H1 (cell line): ENCODE results near the gene RBM19. TPM values are rescaled to one million over a fixed set of nuclear protein-coding genes. Genes with fewer than 3 reads are reported as not detected.

ENCODE experiments used
- CTCF ChIA-PET: fragments of 300-600 bp; sonication (Branson Sonifier 250); formaldehyde crosslinking; loops from one replicate; lab custom pipeline; 2021; ENCODE audit not compliant: partially characterized antibody; lab: Charles Lee
- POLR2A ChIA-PET: fragments of 300-600 bp; sonication (Branson Sonifier 250); formaldehyde crosslinking; loops from one replicate; lab custom pipeline; 2021; ENCODE audit warnings: inconsistent platforms; ENCODE audit not compliant: partially characterized antibody; lab: Charles Lee
- DNase-seq, 2 experiments: peaks; one replicate each; pipeline versions ENCODE4 v3.0.0 to v3.0.0-alpha.2; 2010 to 2022; ENCODE audit warnings: low spot score in 2 of 2, low read depth in 1 of 2, mixed read lengths in 1 of 2
- FAIRE-seq: peaks from 2 replicates; lab custom pipeline; 2011; peaks lifted over from hg19 to GRCh38; lab: Jason Lieb, UNC
- H2AFZ ChIP-seq: 2 replicates; pipeline ENCODE4 v1.8.1; 2012; ENCODE audit warnings: low read length, inconsistent platforms
- H2AK5ac ChIP-seq: 2 replicates; pipeline ENCODE4 v1.6.1; 2013; ENCODE audit warnings: low read depth, low read length
- H2BK120ac ChIP-seq: replicated peaks from 2 replicates; pipeline ENCODE3; 2013; ENCODE audit warnings: low read depth, low read length, inconsistent platforms
- H2BK12ac ChIP-seq: 2 replicates; pipeline ENCODE4 v1.6.1; 2013; ENCODE audit warnings: low read depth, low read length
- H2BK15ac ChIP-seq: 2 replicates; pipeline ENCODE4 v1.6.1; 2013; ENCODE audit warnings: low read length
- H2BK20ac ChIP-seq: 2 replicates; pipeline ENCODE4 v1.6.1; 2013; ENCODE audit warnings: low read length
- H2BK5ac ChIP-seq: 2 replicates; pipeline ENCODE4 v1.6.1; 2013; ENCODE audit warnings: low read depth, low read length
- H3K14ac ChIP-seq: 2 replicates; pipeline ENCODE4 v1.6.1; 2013; ENCODE audit warnings: inconsistent platforms; ENCODE audit not compliant: insufficient read length
- H3K18ac ChIP-seq: 2 replicates; pipeline ENCODE4 v1.6.1; 2013; ENCODE audit warnings: low read length; ENCODE audit errors: extremely low read depth
- H3K23ac ChIP-seq: 2 replicates; pipeline ENCODE4 v1.6.1; 2013; ENCODE audit warnings: inconsistent platforms; ENCODE audit not compliant: insufficient read length
- H3K23me2 ChIP-seq: 2 replicates; pipeline ENCODE4 v1.6.1; 2013; ENCODE audit warnings: low read depth, low read length
- H3K27ac ChIP-seq: 2 replicates; pipeline ENCODE4 v1.6.1; 2011; ENCODE audit warnings: low read depth, low read length, inconsistent platforms
- H3K27me3 ChIP-seq, 4 experiments: replicated peaks in 1 of 4; 1 replicate in 1 of 4; 2 replicates in 3 of 4; pipeline versions ENCODE4 v1.6.1 to v1.8.1; 2011 to 2013; ENCODE audit warnings: low read length in 3 of 4, mild to moderate bottlenecking in 3 of 4, inconsistent platforms in 2 of 4, mixed read lengths in 2 of 4, moderate library complexity in 1 of 4; ENCODE audit not compliant: control insufficient read depth in 3 of 4, insufficient read depth in 3 of 4; ENCODE audit errors: extremely low read depth in 1 of 4
- H3K36me3 ChIP-seq, 4 experiments: 2 replicates each; pipeline versions ENCODE4 v1.6.1 to v1.8.1; 2011 to 2013; ENCODE audit warnings: mild to moderate bottlenecking in 4 of 4, low read length in 3 of 4, moderate library complexity in 2 of 4, control low read depth in 1 of 4, inconsistent platforms in 1 of 4; ENCODE audit not compliant: insufficient read depth in 4 of 4, control insufficient read depth in 2 of 4
- H3K4ac ChIP-seq: replicated peaks from 2 replicates; pipeline ENCODE3; 2013; ENCODE audit warnings: low read length, low read depth, mixed read lengths, inconsistent platforms; ENCODE audit not compliant: insufficient read length
- H3K4me1 ChIP-seq, 4 experiments: replicated peaks in 1 of 4; 1 replicate in 1 of 4; 2 replicates in 3 of 4; pipeline versions ENCODE4 v1.6.1 to v1.8.1; 2011 to 2013; ENCODE audit warnings: low read length in 3 of 4, inconsistent platforms in 2 of 4, mixed read lengths in 1 of 4; ENCODE audit not compliant: insufficient read depth in 4 of 4, control insufficient read depth in 3 of 4
- H3K4me2 ChIP-seq, 2 experiments: 2 replicates each; pipeline versions ENCODE4 v1.6.1 to v1.8.1; 2011 to 2013; ENCODE audit warnings: low read depth in 2 of 2, low read length in 2 of 2, control low read depth in 1 of 2, inconsistent platforms in 1 of 2, mild to moderate bottlenecking in 1 of 2; ENCODE audit not compliant: insufficient read depth in 1 of 2
- H3K4me3 ChIP-seq, 4 experiments: fragments of 200-600, 300-600 bp in 1 of 4; sonication (generic), shearing (Covaris generic), sonication (Bioruptor Twin) in 1 of 4; 2 replicates each; pipeline versions ENCODE4 v1.5.1 to v1.8.1; 2011 to 2016; ENCODE audit warnings: low read length in 4 of 4, low read depth in 3 of 4, control low read depth in 2 of 4, inconsistent platforms in 2 of 4, mild to moderate bottlenecking in 2 of 4, mixed read lengths in 1 of 4, moderate library complexity in 1 of 4; ENCODE audit not compliant: insufficient read depth in 2 of 4; ENCODE audit errors: extremely low read depth in 1 of 4
- H3K56ac ChIP-seq: replicated peaks from 2 replicates; pipeline ENCODE3; 2013; ENCODE audit warnings: low read depth, mild to moderate bottlenecking, mixed read lengths, low read length, inconsistent platforms; ENCODE audit not compliant: insufficient read length
- H3K79me1 ChIP-seq: 2 replicates; pipeline ENCODE4 v1.6.1; 2013; ENCODE audit warnings: low read depth, low read length, control low read depth
- H3K79me2 ChIP-seq, 2 experiments: 2 replicates each; pipeline versions ENCODE4 v1.6.1 to v1.8.1; 2012 to 2013; ENCODE audit warnings: low read length in 2 of 2, mild to moderate bottlenecking in 2 of 2, inconsistent platforms in 1 of 2; ENCODE audit not compliant: insufficient read depth in 2 of 2, control insufficient read depth in 1 of 2
- H3K9ac ChIP-seq, 4 experiments: replicated peaks in 1 of 4; 1 replicate in 1 of 4; 2 replicates in 3 of 4; pipeline versions ENCODE4 v1.6.1 to v1.8.1; 2011 to 2013; ENCODE audit warnings: low read depth in 3 of 4, low read length in 3 of 4, control low read depth in 2 of 4, mild to moderate bottlenecking in 2 of 4, moderate library complexity in 2 of 4, inconsistent platforms in 1 of 4; ENCODE audit errors: extremely low read depth in 1 of 4
- H3K9me3 ChIP-seq, 2 experiments: 2 replicates each; pipeline versions ENCODE4 v1.6.1 to v1.8.1; 2012 to 2013; ENCODE audit warnings: mild to moderate bottlenecking in 2 of 2, moderate library complexity in 2 of 2, control low read depth in 1 of 2, inconsistent platforms in 1 of 2, low read depth in 1 of 2, low read length in 1 of 2, mixed read lengths in 1 of 2; ENCODE audit not compliant: insufficient read depth in 2 of 2
- H4K20me1 ChIP-seq, 2 experiments: replicated peaks in 1 of 2; 2 replicates each; pipeline versions ENCODE3 to v1.8.1; 2011 to 2013; ENCODE audit warnings: inconsistent platforms in 2 of 2, low read length in 2 of 2, mild to moderate bottlenecking in 1 of 2; ENCODE audit not compliant: insufficient read depth in 2 of 2, control insufficient read depth in 1 of 2
- H4K5ac ChIP-seq: 2 replicates; pipeline ENCODE4 v1.6.1; 2013; ENCODE audit warnings: low read length, low read depth, mixed read lengths, inconsistent platforms; ENCODE audit not compliant: insufficient read length
- H4K8ac ChIP-seq: 2 replicates; pipeline ENCODE4 v1.8.0; 2013; ENCODE audit warnings: mild to moderate bottlenecking, moderate library complexity, low read length, inconsistent platforms; ENCODE audit not compliant: insufficient read depth; ENCODE audit errors: extremely low read depth
- H4K91ac ChIP-seq: replicated peaks from 2 replicates; pipeline ENCODE3; 2013; ENCODE audit warnings: low read length, mixed read lengths, inconsistent platforms; ENCODE audit not compliant: insufficient read length
- BCL11A ChIP-seq, 2 experiments: IDR thresholded peaks; one replicate each; pipeline ENCODE4 v1.6.1; 2011; ENCODE audit warnings: low read depth in 2 of 2, low read length in 2 of 2, mild to moderate bottlenecking in 2 of 2
- CREB1 ChIP-seq: IDR thresholded peaks from 2 replicates; pipeline ENCODE4 v1.6.1; 2012; ENCODE audit warnings: inconsistent platforms
- CTBP2 ChIP-seq: IDR thresholded peaks from 2 replicates; pipeline ENCODE4 v1.7.0; 2011; ENCODE audit warnings: borderline replicate concordance, mild to moderate bottlenecking, moderate library complexity, mixed read lengths, low read length; ENCODE audit not compliant: insufficient read depth, insufficient read length
- EP300 ChIP-seq, 2 experiments: IDR thresholded peaks; 1 replicate in 1 of 2; 2 replicates in 1 of 2; pipeline ENCODE4 v1.6.1; 2011 to 2012; ENCODE audit warnings: low read depth in 2 of 2, low read length in 2 of 2, mild to moderate bottlenecking in 2 of 2, borderline replicate concordance in 1 of 2, inconsistent platforms in 1 of 2, moderate library complexity in 1 of 2
- MAFK ChIP-seq: IDR thresholded peaks from 2 replicates; pipeline ENCODE4 v1.6.1; 2012; ENCODE audit warnings: low read depth, mild to moderate bottlenecking, improper control_type of control experiment, low read length
- NRF1 ChIP-seq: IDR thresholded peaks from 2 replicates; pipeline ENCODE4 v1.6.1; 2011; ENCODE audit warnings: mild to moderate bottlenecking, low read depth, low read length, improper control_type of control experiment
- POLR2A ChIP-seq, 2 experiments: IDR thresholded peaks; 1 replicate in 1 of 2; 2 replicates in 1 of 2; pipeline ENCODE4 v1.6.1; 2011; ENCODE audit warnings: low read depth in 2 of 2, low read length in 2 of 2, mild to moderate bottlenecking in 2 of 2; ENCODE audit errors: control extremely low read depth in 1 of 2
- POU5F1 ChIP-seq: IDR thresholded peaks from 2 replicates; pipeline ENCODE4 v1.6.1; 2011; ENCODE audit warnings: low read depth, mild to moderate bottlenecking, low read length, moderate library complexity
- RXRA ChIP-seq: IDR thresholded peaks from 2 replicates; pipeline ENCODE4 v1.6.1; 2011; ENCODE audit warnings: low read depth, mild to moderate bottlenecking, low read length, moderate library complexity; ENCODE audit not compliant: insufficient read depth
- SIRT6 ChIP-seq: IDR thresholded peaks from one replicate; pipeline ENCODE4 v1.7.1; 2012; ENCODE audit warnings: low read length, inconsistent platforms
- SIX5 ChIP-seq: IDR thresholded peaks from 2 replicates; pipeline ENCODE4 v1.6.1; 2011; ENCODE audit warnings: mild to moderate bottlenecking, low read depth, low read length
- SP4 ChIP-seq: IDR thresholded peaks from 2 replicates; pipeline ENCODE4 v1.6.1; 2012; ENCODE audit warnings: low read length, inconsistent platforms
- TAF1 ChIP-seq: IDR thresholded peaks from 2 replicates; pipeline ENCODE4 v1.6.1; 2011; ENCODE audit warnings: mild to moderate bottlenecking, low read depth, low read length
- TAF7 ChIP-seq: optimal IDR thresholded peaks from 2 replicates; pipeline ENCODE3; 2011; ENCODE audit warnings: low read depth, mild to moderate bottlenecking, inconsistent platforms, low read length, moderate library complexity, borderline replicate concordance
- USF2 ChIP-seq: IDR thresholded peaks from 2 replicates; pipeline ENCODE4 v1.6.1; 2011; ENCODE audit warnings: low read length, improper control_type of control experiment
- WGBS, 2 experiments: shearing (Covaris generic) in 1 of 2; methylation state at CpG; one replicate each; pipeline versions ENCODE4 v1.1.6 to v1.1.7; 2013 to 2015; ENCODE audit warnings: low lambda C conversion rate in 2 of 2, mixed read lengths in 2 of 2, inconsistent platforms in 1 of 2, low coverage in 1 of 2, missing lambda C conversion rate in 1 of 2; ENCODE audit not compliant: insufficient replicate concordance in 2 of 2, insufficient coverage in 1 of 2, insufficient read length in 1 of 2; ENCODE audit errors: extremely low coverage in 1 of 2, missing lambda C conversion rate in 1 of 2; 5-methylcytosine and 5-hydroxymethylcytosine counted together
- polyA plus RNA-seq, 7 experiments: library from polyadenylated mRNA; depleted of rRNA in 3 of 7; stranded (reverse) in 5 of 7; unstranded in 2 of 7; fragments of >200 nt in 5 of 7; fragments of 200-250 nt in 2 of 7; gene quantifications; 1 replicate in 5 of 7; 2 replicates in 1 of 7; 4 replicates in 1 of 7; pipeline versions ENCODE4 v1.2.1 to v1.2.3, GENCODE V29; 2011 to 2013; ENCODE audit warnings: missing spikeins in 2 of 7, mixed read lengths in 2 of 7
- total RNA-seq: library from RNA; stranded (reverse); fragmentation: NEBNext Ultra II Directional; extraction: Animal tissue kit (Norgen Biotek cat#: 25700); gene quantifications from 2 replicates; pipeline ENCODE4 v1.2.1, GENCODE V29; 2021

RBM19 gene
- total and polyA plus RNA-seq, 2 of the 8 experiments (the other 6 are each of a cell fraction or from before 2014, with no cell fraction given): 23.4 to 61.9 TPM

GRCh38 chr12:113873740-113874139 is 92.4 kb downstream of the RBM19 start:
- Histone ChIP-seq H3K9ac (no peak overlapping the region), H3K79me1 (no peaks in the 10 kb centered on the region), H4K20me1 (no peaks in the 10 kb centered on the region), H2BK20ac (no peak overlapping the region), H3K23ac (no peak overlapping the region), H3K23me2 (no peaks in the 10 kb centered on the region), H2AK5ac (no peak overlapping the region), H4K8ac (no peak overlapping the region), H2BK5ac (no peak overlapping the region), H3K18ac (no peak overlapping the region), H3K4me1 (no peaks in the 10 kb centered on the region; a peak in 1 of 7 replicates), H2AFZ (no peak overlapping the region), H3K27me3 (no peaks in the 10 kb centered on the region), H3K14ac (no peak overlapping the region), H2BK15ac (no peak overlapping the region), H3K36me3 (peaks cover 0 to 7% (median 1%) of the 10 kb centered on the region in 4 experiments; a peak in 3 of 8 replicates), H3K4ac (no peak overlapping the region), H2BK12ac (no peak overlapping the region), H3K27ac (no peak overlapping the region), H4K91ac (no peak overlapping the region), H3K79me2 (no peaks in the 10 kb centered on the region), H4K5ac (no peak overlapping the region), H3K4me2 (no peak overlapping the region), H3K56ac (no peak overlapping the region), H2BK120ac (no peak overlapping the region), H3K9me3 (peaks cover 0 to 7% of the 10 kb centered on the region in 2 experiments; a peak in 2 of 4 replicates), H3K4me3 (no peak overlapping the region)
- WGBS, 2 experiments: 95% methylated on average over 8 of the region's 8 CpGs; no CpG with 5 or more reads in 1 of the 2 experiments
- POLR2A ChIA-PET: no interaction called here
- no peak for DNase-seq
- FAIRE-seq: no peak
- CTCF ChIA-PET: interaction anchor here (1.0 kb wide), 1 partner anchor 13 kb away, joined by 3 read pairs; no protein-coding TSS in a partner anchor
- TF ChIP-seq USF2 (no peak), SP4 (no peak), BCL11A (IDR thresholded peaks at IDR 0.05; ENCODE audit: low read depth in 2 of 2, low read length in 2 of 2) (no peak), CTBP2 (no peak), TAF7 (no peak), POLR2A (IDR thresholded peaks at IDR 0.05; ENCODE audit: control extremely low read depth in 1 of 2, low read depth in 2 of 2, low read length in 2 of 2) (no peak), RXRA (no peak), POU5F1 (no peak), SIRT6 (no peak), CREB1 (no peak), NRF1 (no peak), EP300 (IDR thresholded peaks at IDR 0.05; ENCODE audit: borderline replicate concordance in 1 of 2, low read depth in 2 of 2, low read length in 2 of 2) (no peak), TAF1 (no peak), SIX5 (no peak), MAFK (no peak)
